H1 (cell line): ENCODE results near the gene SH3PXD2A. TPM values are rescaled to one million over a fixed set of nuclear protein-coding genes. Genes with fewer than 3 reads are reported as not detected.

Source experiments
- CTCF ChIA-PET: fragments of 300-600 bp; sonication (Branson Sonifier 250); formaldehyde crosslinking; loops from one replicate; lab custom pipeline; 2021; ENCODE audit not compliant: partially characterized antibody; lab: Charles Lee
- POLR2A ChIA-PET: fragments of 300-600 bp; sonication (Branson Sonifier 250); formaldehyde crosslinking; loops from one replicate; lab custom pipeline; 2021; ENCODE audit warnings: inconsistent platforms; ENCODE audit not compliant: partially characterized antibody; lab: Charles Lee
- DNase-seq, 2 experiments: peaks; one replicate each; pipeline versions ENCODE4 v3.0.0 to v3.0.0-alpha.2; 2010 to 2022; ENCODE audit warnings: low spot score in 2 of 2, low read depth in 1 of 2, mixed read lengths in 1 of 2
- FAIRE-seq: peaks from 2 replicates; lab custom pipeline; 2011; peaks lifted over from hg19 to GRCh38; lab: Jason Lieb, UNC
- H2AFZ ChIP-seq: 2 replicates; pipeline ENCODE4 v1.8.1; 2012; ENCODE audit warnings: low read length, inconsistent platforms
- H2AK5ac ChIP-seq: 2 replicates; pipeline ENCODE4 v1.6.1; 2013; ENCODE audit warnings: low read depth, low read length
- H2BK120ac ChIP-seq: replicated peaks from 2 replicates; pipeline ENCODE3; 2013; ENCODE audit warnings: low read depth, low read length, inconsistent platforms
- H2BK12ac ChIP-seq: 2 replicates; pipeline ENCODE4 v1.6.1; 2013; ENCODE audit warnings: low read depth, low read length
- H2BK15ac ChIP-seq: 2 replicates; pipeline ENCODE4 v1.6.1; 2013; ENCODE audit warnings: low read length
- H2BK20ac ChIP-seq: 2 replicates; pipeline ENCODE4 v1.6.1; 2013; ENCODE audit warnings: low read length
- H2BK5ac ChIP-seq: 2 replicates; pipeline ENCODE4 v1.6.1; 2013; ENCODE audit warnings: low read depth, low read length
- H3K14ac ChIP-seq: 2 replicates; pipeline ENCODE4 v1.6.1; 2013; ENCODE audit warnings: inconsistent platforms; ENCODE audit not compliant: insufficient read length
- H3K18ac ChIP-seq: 2 replicates; pipeline ENCODE4 v1.6.1; 2013; ENCODE audit warnings: low read length; ENCODE audit errors: extremely low read depth
- H3K23ac ChIP-seq: 2 replicates; pipeline ENCODE4 v1.6.1; 2013; ENCODE audit warnings: inconsistent platforms; ENCODE audit not compliant: insufficient read length
- H3K23me2 ChIP-seq: 2 replicates; pipeline ENCODE4 v1.6.1; 2013; ENCODE audit warnings: low read depth, low read length
- H3K27ac ChIP-seq: 2 replicates; pipeline ENCODE4 v1.6.1; 2011; ENCODE audit warnings: low read depth, low read length, inconsistent platforms
- H3K27me3 ChIP-seq, 4 experiments: replicated peaks in 1 of 4; 1 replicate in 1 of 4; 2 replicates in 3 of 4; pipeline versions ENCODE4 v1.6.1 to v1.8.1; 2011 to 2013; ENCODE audit warnings: low read length in 3 of 4, mild to moderate bottlenecking in 3 of 4, inconsistent platforms in 2 of 4, mixed read lengths in 2 of 4, moderate library complexity in 1 of 4; ENCODE audit not compliant: control insufficient read depth in 3 of 4, insufficient read depth in 3 of 4; ENCODE audit errors: extremely low read depth in 1 of 4
- H3K36me3 ChIP-seq, 4 experiments: 2 replicates each; pipeline versions ENCODE4 v1.6.1 to v1.8.1; 2011 to 2013; ENCODE audit warnings: mild to moderate bottlenecking in 4 of 4, low read length in 3 of 4, moderate library complexity in 2 of 4, control low read depth in 1 of 4, inconsistent platforms in 1 of 4; ENCODE audit not compliant: insufficient read depth in 4 of 4, control insufficient read depth in 2 of 4
- H3K4ac ChIP-seq: replicated peaks from 2 replicates; pipeline ENCODE3; 2013; ENCODE audit warnings: low read length, low read depth, mixed read lengths, inconsistent platforms; ENCODE audit not compliant: insufficient read length
- H3K4me1 ChIP-seq, 4 experiments: replicated peaks in 1 of 4; 1 replicate in 1 of 4; 2 replicates in 3 of 4; pipeline versions ENCODE4 v1.6.1 to v1.8.1; 2011 to 2013; ENCODE audit warnings: low read length in 3 of 4, inconsistent platforms in 2 of 4, mixed read lengths in 1 of 4; ENCODE audit not compliant: insufficient read depth in 4 of 4, control insufficient read depth in 3 of 4
- H3K4me2 ChIP-seq, 2 experiments: 2 replicates each; pipeline versions ENCODE4 v1.6.1 to v1.8.1; 2011 to 2013; ENCODE audit warnings: low read depth in 2 of 2, low read length in 2 of 2, control low read depth in 1 of 2, inconsistent platforms in 1 of 2, mild to moderate bottlenecking in 1 of 2; ENCODE audit not compliant: insufficient read depth in 1 of 2
- H3K4me3 ChIP-seq, 4 experiments: fragments of 200-600, 300-600 bp in 1 of 4; sonication (generic), shearing (Covaris generic), sonication (Bioruptor Twin) in 1 of 4; 2 replicates each; pipeline versions ENCODE4 v1.5.1 to v1.8.1; 2011 to 2016; ENCODE audit warnings: low read length in 4 of 4, low read depth in 3 of 4, control low read depth in 2 of 4, inconsistent platforms in 2 of 4, mild to moderate bottlenecking in 2 of 4, mixed read lengths in 1 of 4, moderate library complexity in 1 of 4; ENCODE audit not compliant: insufficient read depth in 2 of 4; ENCODE audit errors: extremely low read depth in 1 of 4
- H3K56ac ChIP-seq: replicated peaks from 2 replicates; pipeline ENCODE3; 2013; ENCODE audit warnings: low read depth, mild to moderate bottlenecking, mixed read lengths, low read length, inconsistent platforms; ENCODE audit not compliant: insufficient read length
- H3K79me1 ChIP-seq: 2 replicates; pipeline ENCODE4 v1.6.1; 2013; ENCODE audit warnings: low read depth, low read length, control low read depth
- H3K79me2 ChIP-seq, 2 experiments: 2 replicates each; pipeline versions ENCODE4 v1.6.1 to v1.8.1; 2012 to 2013; ENCODE audit warnings: low read length in 2 of 2, mild to moderate bottlenecking in 2 of 2, inconsistent platforms in 1 of 2; ENCODE audit not compliant: insufficient read depth in 2 of 2, control insufficient read depth in 1 of 2
- H3K9ac ChIP-seq, 4 experiments: replicated peaks in 1 of 4; 1 replicate in 1 of 4; 2 replicates in 3 of 4; pipeline versions ENCODE4 v1.6.1 to v1.8.1; 2011 to 2013; ENCODE audit warnings: low read depth in 3 of 4, low read length in 3 of 4, control low read depth in 2 of 4, mild to moderate bottlenecking in 2 of 4, moderate library complexity in 2 of 4, inconsistent platforms in 1 of 4; ENCODE audit errors: extremely low read depth in 1 of 4
- H3K9me3 ChIP-seq, 2 experiments: 2 replicates each; pipeline versions ENCODE4 v1.6.1 to v1.8.1; 2012 to 2013; ENCODE audit warnings: mild to moderate bottlenecking in 2 of 2, moderate library complexity in 2 of 2, control low read depth in 1 of 2, inconsistent platforms in 1 of 2, low read depth in 1 of 2, low read length in 1 of 2, mixed read lengths in 1 of 2; ENCODE audit not compliant: insufficient read depth in 2 of 2
- H4K20me1 ChIP-seq, 2 experiments: replicated peaks in 1 of 2; 2 replicates each; pipeline versions ENCODE3 to v1.8.1; 2011 to 2013; ENCODE audit warnings: inconsistent platforms in 2 of 2, low read length in 2 of 2, mild to moderate bottlenecking in 1 of 2; ENCODE audit not compliant: insufficient read depth in 2 of 2, control insufficient read depth in 1 of 2
- H4K5ac ChIP-seq: 2 replicates; pipeline ENCODE4 v1.6.1; 2013; ENCODE audit warnings: low read length, low read depth, mixed read lengths, inconsistent platforms; ENCODE audit not compliant: insufficient read length
- H4K8ac ChIP-seq: 2 replicates; pipeline ENCODE4 v1.8.0; 2013; ENCODE audit warnings: mild to moderate bottlenecking, moderate library complexity, low read length, inconsistent platforms; ENCODE audit not compliant: insufficient read depth; ENCODE audit errors: extremely low read depth
- H4K91ac ChIP-seq: replicated peaks from 2 replicates; pipeline ENCODE3; 2013; ENCODE audit warnings: low read length, mixed read lengths, inconsistent platforms; ENCODE audit not compliant: insufficient read length
- EP300 ChIP-seq, 2 experiments: IDR thresholded peaks; 1 replicate in 1 of 2; 2 replicates in 1 of 2; pipeline ENCODE4 v1.6.1; 2011 to 2012; ENCODE audit warnings: low read depth in 2 of 2, low read length in 2 of 2, mild to moderate bottlenecking in 2 of 2, borderline replicate concordance in 1 of 2, inconsistent platforms in 1 of 2, moderate library complexity in 1 of 2
- GABPA ChIP-seq: IDR thresholded peaks from 2 replicates; pipeline ENCODE4 v1.6.1; 2011; ENCODE audit warnings: mild to moderate bottlenecking, low read length, moderate library complexity, borderline replicate concordance; ENCODE audit not compliant: insufficient read depth
- HDAC2 ChIP-seq, 2 experiments: fragments of 300-600 bp in 1 of 2; sonication (generic) in 1 of 2; IDR thresholded peaks; 2 replicates each; pipeline ENCODE4 v1.6.1; 2011 to 2012; ENCODE audit warnings: low read depth in 2 of 2, low read length in 2 of 2, mild to moderate bottlenecking in 2 of 2, moderate library complexity in 2 of 2, borderline replicate concordance in 1 of 2, inconsistent platforms in 1 of 2
- HDAC6 ChIP-seq: IDR thresholded peaks from one replicate; pipeline ENCODE4 v1.7.1; 2012; ENCODE audit warnings: low read depth, mild to moderate bottlenecking, inconsistent platforms, low read length, moderate library complexity
- JUN ChIP-seq: IDR thresholded peaks from 2 replicates; pipeline ENCODE4 v1.6.1; 2011; ENCODE audit warnings: low read depth, mild to moderate bottlenecking, improper control_type of control experiment, low read length
- RNF2 ChIP-seq: fragments of 200-900, 300-1000 bp; sonication (generic); IDR thresholded peaks from 2 replicates; pipeline ENCODE4 v1.7.1; 2016; ENCODE audit warnings: borderline replicate concordance, low read depth, mild to moderate bottlenecking, antibody characterized with exemption, low read length; ENCODE audit not compliant: poor library complexity, severe bottlenecking; ENCODE audit errors: missing control alignments
- SP1 ChIP-seq: IDR thresholded peaks from 2 replicates; pipeline ENCODE4 v1.6.1; 2011; ENCODE audit warnings: low read depth, low read length
- TBP ChIP-seq: IDR thresholded peaks from 2 replicates; pipeline ENCODE4 v1.6.1; 2011; ENCODE audit warnings: low read depth, low read length, improper control_type of control experiment
- TCF12 ChIP-seq: IDR thresholded peaks from 2 replicates; pipeline ENCODE4 v1.6.1; 2011; ENCODE audit warnings: low read depth, mild to moderate bottlenecking, low read length
- YY1 ChIP-seq: IDR thresholded peaks from 2 replicates; pipeline ENCODE4 v1.6.1; 2011; ENCODE audit warnings: low read depth, mild to moderate bottlenecking, low read length
- WGBS, 2 experiments: shearing (Covaris generic) in 1 of 2; methylation state at CpG; one replicate each; pipeline versions ENCODE4 v1.1.6 to v1.1.7; 2013 to 2015; ENCODE audit warnings: low lambda C conversion rate in 2 of 2, mixed read lengths in 2 of 2, inconsistent platforms in 1 of 2, low coverage in 1 of 2, missing lambda C conversion rate in 1 of 2; ENCODE audit not compliant: insufficient replicate concordance in 2 of 2, insufficient coverage in 1 of 2, insufficient read length in 1 of 2; ENCODE audit errors: extremely low coverage in 1 of 2, missing lambda C conversion rate in 1 of 2; 5-methylcytosine and 5-hydroxymethylcytosine counted together
- polyA plus RNA-seq, 7 experiments: library from polyadenylated mRNA; depleted of rRNA in 3 of 7; stranded (reverse) in 5 of 7; unstranded in 2 of 7; fragments of >200 nt in 5 of 7; fragments of 200-250 nt in 2 of 7; gene quantifications; 1 replicate in 5 of 7; 2 replicates in 1 of 7; 4 replicates in 1 of 7; pipeline versions ENCODE4 v1.2.1 to v1.2.3, GENCODE V29; 2011 to 2013; ENCODE audit warnings: missing spikeins in 2 of 7, mixed read lengths in 2 of 7
- total RNA-seq: library from RNA; stranded (reverse); fragmentation: NEBNext Ultra II Directional; extraction: Animal tissue kit (Norgen Biotek cat#: 25700); gene quantifications from 2 replicates; pipeline ENCODE4 v1.2.1, GENCODE V29; 2021
- TF ChIP-seq, protein P1 (sequence below): IDR thresholded peaks from 2 replicates; pipeline ENCODE4 v1.6.1; 2011; ENCODE audit warnings: low read length, improper control_type of control experiment
- TF ChIP-seq, protein P2 (sequence below): IDR thresholded peaks from 2 replicates; pipeline ENCODE4 v1.6.1; 2012; ENCODE audit warnings: inconsistent platforms

Gene SH3PXD2A
- total and polyA plus RNA-seq, 2 of the 8 experiments (the other 6 are each of a cell fraction or from before 2014, with no cell fraction given): 5.4 to 16.3 TPM

DNA sequence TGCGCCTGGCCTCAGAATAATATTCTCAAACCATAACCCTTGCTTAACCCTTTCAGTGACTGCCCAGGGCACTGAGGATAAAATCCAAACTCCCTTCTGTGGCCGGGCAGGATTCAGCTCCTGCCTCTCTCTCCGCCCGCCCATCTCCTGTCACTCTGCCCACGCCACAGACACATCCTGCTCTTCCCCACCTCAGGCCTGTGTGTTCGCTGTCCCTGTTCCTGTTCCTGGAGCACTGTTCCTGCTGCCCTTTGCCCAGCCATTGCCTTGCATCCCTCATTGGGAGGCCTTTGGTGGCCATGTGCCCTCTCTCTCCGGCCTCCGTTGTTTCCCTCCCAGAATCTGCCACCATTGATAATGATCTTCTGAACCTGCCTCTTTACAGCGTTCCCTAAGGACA is 108.8 kb downstream of the SH3PXD2A start:
- Histone ChIP-seq H3K27me3 (no peaks in the 10 kb centered on the region; a peak in 1 of 7 replicates), H3K23ac (no peak overlapping the region), H2BK15ac (peak overlapping the region; percentile 46; the same call in 1 of the 2 replicates), H3K14ac (no peak overlapping the region), H3K56ac (no peak overlapping the region), H3K4me3 (no peak overlapping the region), H2BK12ac (0 out of 2 replicates have a peak overlapping the region, but pooled peaks have one; percentile 85), H3K9ac (no peak overlapping the region), H3K4ac (no peak overlapping the region), H3K79me1 (no peaks in the 10 kb centered on the region), H4K91ac (no peak overlapping the region), H3K23me2 (no peaks in the 10 kb centered on the region), H4K8ac (no peak overlapping the region), H3K4me1 (no peaks in the 10 kb centered on the region; a peak in 2 of 7 replicates), H3K79me2 (no peaks in the 10 kb centered on the region), H2BK120ac (no peak overlapping the region), H3K9me3 (no peaks in the 10 kb centered on the region), H3K18ac (no peak overlapping the region), H3K36me3 (no peaks in the 10 kb centered on the region), H2BK20ac (no peak overlapping the region), H2BK5ac (no peak overlapping the region), H2AFZ (no peak overlapping the region), H3K4me2 (no peak overlapping the region), H4K20me1 (no peaks in the 10 kb centered on the region), H2AK5ac (no peak overlapping the region; the same call in 1 of the 2 replicates), H4K5ac (no peak overlapping the region), H3K27ac (no peak overlapping the region)
- CTCF ChIA-PET: interaction anchor here (0.5 to 23.1 kb wide), 15 partner anchors 5 to 141 kb away, joined by 3 to 304 read pairs (median 4); no protein-coding TSS in a partner anchor
- POLR2A ChIA-PET: interaction anchor here (1.4 kb wide), 1 partner anchor 23 kb away, joined by 3 read pairs; no protein-coding TSS in a partner anchor
- FAIRE-seq (no peak), DNase-seq (no peak)
- 91% methylated on average over 9 of the region's 9 CpGs; no CpG with 5 or more reads in 1 of the 2 experiments for WGBS, 2 experiments
- TF ChIP-seq TCF12: no peak
- no peak for TF ChIP-seq EP300 (IDR thresholded peaks at IDR 0.05; ENCODE audit: borderline replicate concordance in 1 of 2, low read depth in 2 of 2, low read length in 2 of 2)
- TF ChIP-seq JUN: no peak
- no peak for TF ChIP-seq RNF2
- TF ChIP-seq, protein P1, sequence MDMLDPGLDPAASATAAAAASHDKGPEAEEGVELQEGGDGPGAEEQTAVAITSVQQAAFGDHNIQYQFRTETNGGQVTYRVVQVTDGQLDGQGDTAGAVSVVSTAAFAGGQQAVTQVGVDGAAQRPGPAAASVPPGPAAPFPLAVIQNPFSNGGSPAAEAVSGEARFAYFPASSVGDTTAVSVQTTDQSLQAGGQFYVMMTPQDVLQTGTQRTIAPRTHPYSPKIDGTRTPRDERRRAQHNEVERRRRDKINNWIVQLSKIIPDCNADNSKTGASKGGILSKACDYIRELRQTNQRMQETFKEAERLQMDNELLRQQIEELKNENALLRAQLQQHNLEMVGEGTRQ: no peak
- no peak for TF ChIP-seq GABPA
- no peak for TF ChIP-seq HDAC6
- no peak for TF ChIP-seq SP1
- TF ChIP-seq, protein P2, sequence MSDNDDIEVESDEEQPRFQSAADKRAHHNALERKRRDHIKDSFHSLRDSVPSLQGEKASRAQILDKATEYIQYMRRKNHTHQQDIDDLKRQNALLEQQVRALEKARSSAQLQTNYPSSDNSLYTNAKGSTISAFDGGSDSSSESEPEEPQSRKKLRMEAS: no peak
- no peak for TF ChIP-seq TBP
- no peak for TF ChIP-seq HDAC2 (IDR thresholded peaks at IDR 0.05; ENCODE audit: borderline replicate concordance in 1 of 2, low read depth in 2 of 2, low read length in 2 of 2)
- no peak for TF ChIP-seq YY1
